ENCODE data around the gene PTPRN.

DNA sequence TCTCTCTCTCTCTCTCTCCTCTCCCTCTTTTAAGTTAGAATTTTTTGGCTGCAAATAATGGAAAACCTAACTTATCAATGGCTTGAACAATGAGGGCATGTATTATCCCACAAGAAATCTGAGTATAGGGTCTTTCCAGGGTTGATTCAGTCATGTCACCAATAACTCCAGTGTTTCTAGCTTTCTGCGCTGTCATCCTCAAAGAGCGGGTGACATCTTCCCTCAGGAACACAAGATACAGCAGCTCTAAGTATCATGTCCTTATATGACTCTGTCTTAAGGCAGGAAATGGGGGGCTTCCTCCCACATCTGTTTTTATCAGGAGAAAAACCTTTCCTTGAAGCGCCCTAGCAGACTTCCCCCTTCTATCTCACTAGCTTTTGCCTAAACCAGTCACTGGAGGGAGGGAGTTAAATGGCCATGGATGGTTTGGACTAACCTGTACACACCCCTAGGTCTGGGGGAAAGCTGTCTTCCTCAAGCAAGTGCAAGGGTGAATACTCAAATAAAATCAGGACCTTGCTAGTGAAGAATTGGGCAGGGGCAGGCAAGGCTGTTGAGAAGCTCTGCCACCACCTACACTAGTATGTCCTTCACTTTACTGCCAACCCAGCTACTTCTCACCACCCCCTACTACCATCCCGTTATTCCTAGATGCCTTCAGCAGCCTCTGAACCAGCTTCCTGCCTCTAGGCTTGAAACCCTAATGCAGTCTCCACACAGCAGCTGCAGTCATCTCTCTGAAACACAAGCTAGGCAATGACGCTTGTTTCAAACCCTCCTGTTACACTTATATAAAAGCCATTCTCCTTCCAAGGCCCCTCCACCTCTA, 48.0 kb downstream of the PTPRN start:
- no peak for TF ChIP-seq POLR2AphosphoS5 (IDR thresholded peaks at IDR 0.05; ENCODE audit: low read depth, low read length)
- TF ChIP-seq EZH2 (IDR thresholded peaks at IDR 0.05), result no peak
- no peak for TF ChIP-seq ELF1 (IDR thresholded peaks at IDR 0.05; ENCODE audit: borderline replicate concordance, low read depth)
- TF ChIP-seq, protein P1, sequence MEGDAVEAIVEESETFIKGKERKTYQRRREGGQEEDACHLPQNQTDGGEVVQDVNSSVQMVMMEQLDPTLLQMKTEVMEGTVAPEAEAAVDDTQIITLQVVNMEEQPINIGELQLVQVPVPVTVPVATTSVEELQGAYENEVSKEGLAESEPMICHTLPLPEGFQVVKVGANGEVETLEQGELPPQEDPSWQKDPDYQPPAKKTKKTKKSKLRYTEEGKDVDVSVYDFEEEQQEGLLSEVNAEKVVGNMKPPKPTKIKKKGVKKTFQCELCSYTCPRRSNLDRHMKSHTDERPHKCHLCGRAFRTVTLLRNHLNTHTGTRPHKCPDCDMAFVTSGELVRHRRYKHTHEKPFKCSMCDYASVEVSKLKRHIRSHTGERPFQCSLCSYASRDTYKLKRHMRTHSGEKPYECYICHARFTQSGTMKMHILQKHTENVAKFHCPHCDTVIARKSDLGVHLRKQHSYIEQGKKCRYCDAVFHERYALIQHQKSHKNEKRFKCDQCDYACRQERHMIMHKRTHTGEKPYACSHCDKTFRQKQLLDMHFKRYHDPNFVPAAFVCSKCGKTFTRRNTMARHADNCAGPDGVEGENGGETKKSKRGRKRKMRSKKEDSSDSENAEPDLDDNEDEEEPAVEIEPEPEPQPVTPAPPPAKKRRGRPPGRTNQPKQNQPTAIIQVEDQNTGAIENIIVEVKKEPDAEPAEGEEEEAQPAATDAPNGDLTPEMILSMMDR (IDR thresholded peaks at IDR 0.05 in 2 of 3, conservative IDR thresholded peaks at IDR 0.05 in 1 of 3; ENCODE audit: borderline replicate concordance in 1 of 3, insufficient read depth in 1 of 3, low read depth in 2 of 3, low read length in 2 of 3), result no peak
- TF ChIP-seq ZFX (IDR thresholded peaks at IDR 0.05), result no peak
- no peak for TF ChIP-seq CEBPB (IDR thresholded peaks at IDR 0.05; ENCODE audit: low read depth)
- TF ChIP-seq POLR2A (IDR thresholded peaks at IDR 0.05; ENCODE audit: borderline replicate concordance, extremely low read depth, insufficient read depth, insufficient read length), result no peak
- no peak for TF ChIP-seq YY1 (IDR thresholded peaks at IDR 0.05; ENCODE audit: extremely low read depth, insufficient replicate concordance, low read depth, low read length)
- TF ChIP-seq, protein P2, sequence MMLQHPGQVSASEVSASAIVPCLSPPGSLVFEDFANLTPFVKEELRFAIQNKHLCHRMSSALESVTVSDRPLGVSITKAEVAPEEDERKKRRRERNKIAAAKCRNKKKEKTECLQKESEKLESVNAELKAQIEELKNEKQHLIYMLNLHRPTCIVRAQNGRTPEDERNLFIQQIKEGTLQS (IDR thresholded peaks at IDR 0.05), result no peak

All from HCT116 (cell line).